ENCODE data around the gene SCYL1.

SCYL1 gene

DNA sequence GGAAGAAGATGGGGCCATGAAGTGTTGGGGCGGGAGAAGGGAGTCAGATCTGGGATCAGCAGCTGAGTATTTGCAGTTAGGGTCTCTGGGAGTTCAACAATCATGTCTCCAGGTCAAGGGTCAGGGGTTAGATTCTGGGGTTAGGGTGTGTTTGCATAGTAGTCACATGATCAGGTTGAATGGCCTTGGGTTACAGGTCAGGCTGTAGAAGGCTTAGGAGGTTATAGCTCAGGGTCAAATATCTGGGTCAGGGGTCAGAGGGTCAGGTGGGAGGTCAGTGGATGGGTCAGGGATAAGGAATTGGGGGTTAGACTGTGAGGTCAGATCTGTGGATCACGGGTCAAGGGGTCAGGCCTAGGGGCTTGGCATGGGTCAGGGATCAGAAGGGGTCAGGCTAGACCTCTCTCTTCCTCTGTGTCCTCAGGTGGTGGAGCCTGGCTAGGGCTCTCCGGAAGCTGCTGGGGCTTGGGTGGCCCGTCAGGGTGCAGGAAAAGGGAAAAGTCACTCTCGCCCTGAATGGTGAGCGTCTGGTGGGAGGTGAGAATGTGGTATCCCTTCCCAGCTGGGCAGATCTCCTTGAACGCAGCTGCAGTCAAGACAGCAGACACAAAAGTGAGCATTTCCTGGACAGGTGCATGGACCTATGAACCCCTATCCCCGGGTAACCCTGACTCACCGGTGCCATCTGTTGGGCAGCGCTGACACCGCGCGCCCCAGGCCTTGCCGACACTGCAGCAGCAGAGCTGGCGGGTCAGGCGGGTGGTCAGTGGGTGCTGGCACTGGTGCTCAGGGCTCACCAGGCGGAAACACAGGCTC lies 26.9 kb downstream of the SCYL1 start:
- Mint-ChIP-seq H3K27me3 (no peaks in the 10 kb centered on the region), H3K4me3 (no peak overlapping the region), H3K4me1 (peaks cover 56% of the 10 kb centered on the region), H3K36me3 (ENCODE audit: insufficient read depth) (peaks cover 18% of the 10 kb centered on the region), H3K9me3 (no peaks in the 10 kb centered on the region), H3K27ac (ENCODE audit: low read depth) (peak overlapping the region; percentile 60)
- DNase-seq (ENCODE audit: low spot score in 2 of 2) (peak in 1 of 2 donors; percentile 36), ATAC-seq (replicated peaks; ENCODE audit: extremely low read depth, poor library complexity, severe bottlenecking) (peak; percentile 61)

GRCh38 chr11:65552388-65552951 lies 27.6 kb downstream of the SCYL1 start:
- H3K27ac Mint-ChIP-seq (ENCODE audit: low read depth): peak overlapping the region; percentile 60
- H3K36me3 Mint-ChIP-seq (ENCODE audit: insufficient read depth): peaks cover 19% of the 10 kb centered on the region
- no peaks in the 10 kb centered on the region for H3K9me3 Mint-ChIP-seq
- no peak for DNase-seq (ENCODE audit: low spot score in 2 of 2)
- peaks cover 61% of the 10 kb centered on the region for H3K4me1 Mint-ChIP-seq
- no peaks in the 10 kb centered on the region for H3K27me3 Mint-ChIP-seq
- no peak overlapping the region for H3K4me3 Mint-ChIP-seq
- ATAC-seq (replicated peaks; ENCODE audit: extremely low read depth, poor library complexity, severe bottlenecking): no peak

- DNase-seq (ENCODE audit: low spot score in 2 of 2) (no peak), ATAC-seq (replicated peaks; ENCODE audit: extremely low read depth, poor library complexity, severe bottlenecking) (no peak)
- H3K4me3 Mint-ChIP-seq: no peak overlapping the region
- no peaks in the 10 kb centered on the region for H3K9me3 Mint-ChIP-seq
- peaks cover 55% of the 10 kb centered on the region for H3K4me1 Mint-ChIP-seq
- H3K27ac Mint-ChIP-seq (ENCODE audit: low read depth): no peak overlapping the region
- H3K36me3 Mint-ChIP-seq (ENCODE audit: insufficient read depth): peaks cover 16% of the 10 kb centered on the region
- no peaks in the 10 kb centered on the region for H3K27me3 Mint-ChIP-seq
Measured at GRCh38 chr11:65553301-65554001, 28.6 kb downstream of the SCYL1 start.

DNA sequence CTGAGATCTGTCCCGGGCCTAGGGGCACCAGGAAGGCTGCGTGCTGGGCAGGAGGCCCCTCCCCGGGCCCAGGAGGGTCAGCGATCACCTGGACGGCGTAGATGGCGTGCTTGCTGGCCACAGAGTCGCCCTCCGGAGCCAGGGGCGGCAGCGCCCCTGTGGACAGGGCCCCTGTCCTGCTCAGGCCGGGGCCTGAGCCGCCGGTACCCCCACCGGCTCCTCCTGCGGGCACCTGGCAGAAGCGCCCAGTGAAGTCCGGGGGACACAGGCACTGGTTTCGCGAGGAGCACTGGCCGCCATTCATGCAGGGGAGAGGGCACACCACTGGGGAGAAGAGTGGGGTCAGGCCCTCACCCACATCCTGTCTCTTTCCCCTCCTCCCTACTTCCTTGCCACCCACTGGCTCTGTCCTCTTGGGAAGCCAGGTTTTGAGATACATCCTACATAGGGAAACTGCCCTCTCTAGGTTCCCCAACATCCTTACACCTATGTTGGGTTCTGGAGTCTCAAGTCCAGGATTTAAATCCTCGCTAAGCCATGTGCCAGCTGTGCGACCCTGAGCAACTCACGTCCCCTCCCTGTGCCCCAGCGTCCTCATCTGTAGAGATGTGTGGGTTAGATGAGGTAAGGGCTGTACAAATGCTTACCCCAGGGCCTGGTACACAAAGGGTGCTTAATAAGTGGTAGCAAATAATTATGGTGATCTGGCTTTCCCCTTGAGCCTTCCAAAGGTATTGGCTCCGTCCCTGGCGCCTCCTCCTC lies 29.4 kb downstream of the SCYL1 start:
- ATAC-seq (replicated peaks; ENCODE audit: extremely low read depth, poor library complexity, severe bottlenecking) (no peak), DNase-seq (ENCODE audit: low spot score in 2 of 2) (no peak)
- Mint-ChIP-seq H3K27ac (ENCODE audit: low read depth) (peak overlapping the region; percentile 77), H3K27me3 (no peaks in the 10 kb centered on the region), H3K9me3 (no peaks in the 10 kb centered on the region), H3K4me1 (peaks cover 59% of the 10 kb centered on the region), H3K4me3 (peak overlapping the region; percentile 82), H3K36me3 (ENCODE audit: insufficient read depth) (peaks cover 18% of the 10 kb centered on the region)

GRCh38 chr11:65554842-65555430 lies 30.1 kb downstream of the SCYL1 start:
- ATAC-seq (replicated peaks; ENCODE audit: extremely low read depth, poor library complexity, severe bottlenecking) (no peak), DNase-seq (ENCODE audit: low spot score in 2 of 2) (no peak)
- H3K27me3 Mint-ChIP-seq: no peaks in the 10 kb centered on the region
- H3K36me3 Mint-ChIP-seq (ENCODE audit: insufficient read depth): peaks cover 18% of the 10 kb centered on the region
- H3K4me3 Mint-ChIP-seq: peak overlapping the region; percentile 82
- peak overlapping the region; percentile 77 for H3K27ac Mint-ChIP-seq (ENCODE audit: low read depth)
- H3K4me1 Mint-ChIP-seq: peaks cover 65% of the 10 kb centered on the region
- no peaks in the 10 kb centered on the region for H3K9me3 Mint-ChIP-seq

GRCh38 chr11:65555693-65556231 lies 30.9 kb downstream of the SCYL1 start:
- Mint-ChIP-seq H3K27ac (ENCODE audit: low read depth) (peak overlapping the region; percentile 77), H3K27me3 (no peaks in the 10 kb centered on the region), H3K4me1 (peaks cover 74% of the 10 kb centered on the region), H3K4me3 (peak overlapping the region; percentile 82), H3K36me3 (ENCODE audit: insufficient read depth) (peaks cover 15% of the 10 kb centered on the region), H3K9me3 (no peaks in the 10 kb centered on the region)
- ATAC-seq (replicated peaks; ENCODE audit: extremely low read depth, poor library complexity, severe bottlenecking): no peak
- no peak for DNase-seq (ENCODE audit: low spot score in 2 of 2)

DNA sequence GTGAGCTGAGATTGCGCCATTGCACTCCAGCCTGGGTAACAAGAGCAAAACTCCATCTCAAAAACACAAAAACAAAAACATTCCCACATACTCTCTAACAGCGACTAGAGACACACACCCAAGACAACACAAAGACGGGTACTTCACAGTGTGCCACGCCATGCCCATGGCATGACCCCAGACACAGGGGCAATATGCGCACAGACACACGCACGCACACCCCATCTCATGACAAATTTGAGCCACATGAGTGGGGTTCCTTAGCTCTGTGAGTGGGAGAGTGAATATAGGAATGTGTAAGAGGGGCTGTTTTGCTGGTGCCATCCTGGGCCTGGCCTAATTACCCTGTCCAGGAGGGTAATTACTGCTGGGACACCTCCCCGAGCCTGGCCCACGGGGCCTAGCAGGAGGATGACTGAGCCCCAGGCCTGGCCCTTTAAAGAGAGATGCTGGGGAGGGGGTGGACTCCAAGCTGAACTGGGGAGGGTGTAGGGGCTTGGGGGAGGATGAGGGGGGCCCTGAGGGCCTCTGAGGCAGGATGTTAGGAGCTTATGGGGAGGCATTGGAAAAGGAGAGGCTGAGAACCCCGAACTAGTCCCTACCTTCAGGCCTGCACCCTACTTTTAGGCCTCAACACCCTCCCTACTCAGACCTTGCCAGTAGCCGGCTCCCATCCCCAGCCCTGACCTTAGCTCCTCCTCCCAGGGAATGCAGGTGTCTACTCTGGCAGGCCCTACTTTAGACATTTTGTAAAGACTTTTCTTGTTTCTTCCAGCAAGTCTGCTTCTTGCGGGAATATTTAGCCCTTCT lies 31.8 kb downstream of the SCYL1 start:
- H3K27me3 Mint-ChIP-seq: no peaks in the 10 kb centered on the region
- no peaks in the 10 kb centered on the region for H3K9me3 Mint-ChIP-seq
- ATAC-seq (replicated peaks; ENCODE audit: extremely low read depth, poor library complexity, severe bottlenecking) (no peak), DNase-seq (ENCODE audit: low spot score in 2 of 2) (no peak)
- H3K4me1 Mint-ChIP-seq: peaks cover 69% of the 10 kb centered on the region
- H3K27ac Mint-ChIP-seq (ENCODE audit: low read depth): peak overlapping the region; percentile 92
- peaks cover 11% of the 10 kb centered on the region for H3K36me3 Mint-ChIP-seq (ENCODE audit: insufficient read depth)
- peak overlapping the region; percentile 82 for H3K4me3 Mint-ChIP-seq

- Mint-ChIP-seq H3K9me3 (no peaks in the 10 kb centered on the region), H3K4me1 (peaks cover 66% of the 10 kb centered on the region), H3K36me3 (ENCODE audit: insufficient read depth) (peaks cover 6% of the 10 kb centered on the region), H3K27ac (ENCODE audit: low read depth) (peak overlapping the region; percentile 92), H3K27me3 (no peaks in the 10 kb centered on the region), H3K4me3 (peak overlapping the region; percentile 82)
- ATAC-seq (replicated peaks; ENCODE audit: extremely low read depth, poor library complexity, severe bottlenecking): no peak
- no peak for DNase-seq (ENCODE audit: low spot score in 2 of 2)
Measured at GRCh38 chr11:65557280-65558001, 32.6 kb downstream of the SCYL1 start.

DNA sequence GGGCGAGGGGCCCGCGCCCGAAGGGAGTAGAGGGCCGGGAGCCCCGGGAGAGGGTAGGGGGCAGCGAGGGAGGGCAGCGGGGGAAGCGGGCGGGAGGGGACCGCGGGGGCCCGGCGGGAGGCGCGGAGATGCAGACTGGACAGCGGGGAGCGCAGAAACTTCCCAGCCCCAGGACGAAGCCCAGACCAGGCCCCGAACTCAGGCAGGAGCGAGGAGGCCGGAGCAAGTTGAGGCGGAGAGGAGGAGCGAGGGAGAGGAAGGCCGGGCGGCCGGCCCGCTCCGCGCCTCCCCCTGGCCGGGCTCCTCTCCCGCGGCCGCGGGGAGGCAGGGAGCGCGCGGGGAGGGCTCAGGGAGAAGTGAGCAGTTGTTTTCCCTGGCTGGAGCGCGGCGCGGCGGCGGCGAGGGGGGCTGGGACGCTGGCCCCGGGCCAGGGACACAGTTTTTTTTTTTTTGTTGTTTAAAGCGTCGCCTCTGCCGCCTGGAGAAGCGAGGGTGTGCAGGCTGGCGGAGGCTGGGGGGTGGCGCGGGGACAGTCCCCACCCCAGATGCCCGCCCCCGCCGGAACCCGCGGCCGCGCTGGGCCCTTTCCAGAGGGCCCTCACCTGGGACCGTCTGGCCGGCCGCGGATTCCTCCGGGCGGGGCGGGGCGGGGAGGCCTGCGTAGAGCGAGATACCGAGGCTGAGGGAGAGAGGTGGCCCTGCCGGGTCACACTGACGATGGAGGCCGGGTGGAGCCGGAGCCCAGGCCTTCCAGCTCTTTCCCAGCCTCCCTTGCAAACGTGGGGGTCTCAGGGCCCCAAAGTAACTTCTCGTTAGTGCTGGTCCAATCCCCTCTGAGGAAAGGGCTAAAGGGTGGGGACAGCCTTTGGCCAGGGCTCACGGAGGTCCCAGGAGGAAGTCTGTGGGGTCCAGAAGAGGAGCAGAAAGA lies 33.4 kb downstream of the SCYL1 start, which contains the start of gene LTBP3:
LTBP3 (minus strand) TSS at position 358 of the 928 bp plus-strand sequence. CDS start 400 bp downstream, outside the sequence.
- Mint-ChIP-seq H3K4me1 (peaks cover 62% of the 10 kb centered on the region), H3K27ac (ENCODE audit: low read depth) (peak within 1 kb of the TSS; percentile 92)

GRCh38 chr11:65558930-65559509 lies 34.1 kb downstream of the SCYL1 start:
- Mint-ChIP-seq H3K27ac (ENCODE audit: low read depth) (peak overlapping the region; percentile 92), H3K36me3 (ENCODE audit: insufficient read depth) (peaks cover 4% of the 10 kb centered on the region), H3K27me3 (no peaks in the 10 kb centered on the region), H3K4me1 (peaks cover 62% of the 10 kb centered on the region), H3K9me3 (no peaks in the 10 kb centered on the region), H3K4me3 (peak overlapping the region; percentile 82)
- DNase-seq (ENCODE audit: low spot score in 2 of 2) (no peak), ATAC-seq (replicated peaks; ENCODE audit: extremely low read depth, poor library complexity, severe bottlenecking) (no peak)

More for the DNA sequence above, 33.4 kb downstream of the SCYL1 start, which contains the start of gene LTBP3:
- Mint-ChIP-seq H3K27me3 (no peaks in the 10 kb centered on the region), H3K9me3 (no peaks in the 10 kb centered on the region), H3K4me3 (peak within 1 kb of the TSS; percentile 82), H3K36me3 (ENCODE audit: insufficient read depth) (peaks cover 4% of the 10 kb centered on the region)
- peak in 1 of 2 donors; percentile 32 for DNase-seq (ENCODE audit: low spot score in 2 of 2)
- ATAC-seq (replicated peaks; ENCODE audit: extremely low read depth, poor library complexity, severe bottlenecking): peak; percentile 66

All from central memory CD8-positive, alpha-beta T cell (primary cell).